ENCODE results near the gene ERBB4.

ERBB4 gene

DNA sequence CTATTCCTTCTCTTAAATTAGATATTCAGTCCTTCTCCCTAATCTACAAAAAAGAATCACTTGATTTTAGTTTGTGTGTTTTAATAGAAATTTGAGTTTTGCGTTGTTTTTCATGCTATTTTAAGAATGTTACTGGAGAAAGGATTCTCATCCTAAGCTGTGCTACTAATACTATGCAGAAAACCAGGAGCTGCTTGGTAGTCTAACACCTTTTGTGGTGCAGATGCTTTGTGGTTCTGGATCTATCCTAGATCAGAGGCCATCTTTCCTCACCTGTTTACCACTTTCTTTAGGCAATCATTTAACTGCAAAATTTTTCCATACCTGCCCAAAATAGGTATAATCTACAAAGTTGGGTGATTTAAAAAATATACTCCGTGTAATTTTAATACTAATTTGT, 1158.6 kb downstream of the ERBB4 start:
- ATAC-seq, result no peak
- TF ChIP-seq ZFP3 (CRISPR knock-in tag; IDR thresholded peaks at IDR 0.05) (no peak), CSRNP3 (CRISPR knock-in tag; IDR thresholded peaks at IDR 0.05) (no peak), ISL1 (CRISPR knock-in tag; IDR thresholded peaks at IDR 0.05) (no peak), CSDC2 (CRISPR knock-in tag; IDR thresholded peaks at IDR 0.05) (no peak)

DNA sequence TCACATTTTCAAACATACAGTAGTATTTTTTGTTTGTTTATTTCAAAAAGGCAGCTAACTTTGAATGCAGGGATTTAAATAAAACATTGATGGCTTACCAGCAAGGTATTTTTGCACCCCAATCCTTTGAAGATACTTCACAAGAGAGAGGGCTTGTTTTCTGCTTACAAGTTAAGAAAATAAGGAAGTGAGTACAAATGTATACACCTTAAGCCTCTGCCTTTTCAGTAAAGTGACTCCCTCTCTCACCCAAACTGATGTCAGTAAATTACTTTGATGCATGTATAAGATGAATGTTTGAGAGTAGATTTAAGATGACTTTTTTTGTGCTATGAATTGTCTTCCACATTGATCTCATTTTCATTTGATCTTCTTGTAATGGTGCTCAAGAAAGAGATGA, 1162.2 kb downstream of the ERBB4 start:
- ATAC-seq, result no peak
- no peak for TF ChIP-seq ZFP30 (CRISPR knock-in tag; IDR thresholded peaks at IDR 0.05)
- TF ChIP-seq, protein P1, sequence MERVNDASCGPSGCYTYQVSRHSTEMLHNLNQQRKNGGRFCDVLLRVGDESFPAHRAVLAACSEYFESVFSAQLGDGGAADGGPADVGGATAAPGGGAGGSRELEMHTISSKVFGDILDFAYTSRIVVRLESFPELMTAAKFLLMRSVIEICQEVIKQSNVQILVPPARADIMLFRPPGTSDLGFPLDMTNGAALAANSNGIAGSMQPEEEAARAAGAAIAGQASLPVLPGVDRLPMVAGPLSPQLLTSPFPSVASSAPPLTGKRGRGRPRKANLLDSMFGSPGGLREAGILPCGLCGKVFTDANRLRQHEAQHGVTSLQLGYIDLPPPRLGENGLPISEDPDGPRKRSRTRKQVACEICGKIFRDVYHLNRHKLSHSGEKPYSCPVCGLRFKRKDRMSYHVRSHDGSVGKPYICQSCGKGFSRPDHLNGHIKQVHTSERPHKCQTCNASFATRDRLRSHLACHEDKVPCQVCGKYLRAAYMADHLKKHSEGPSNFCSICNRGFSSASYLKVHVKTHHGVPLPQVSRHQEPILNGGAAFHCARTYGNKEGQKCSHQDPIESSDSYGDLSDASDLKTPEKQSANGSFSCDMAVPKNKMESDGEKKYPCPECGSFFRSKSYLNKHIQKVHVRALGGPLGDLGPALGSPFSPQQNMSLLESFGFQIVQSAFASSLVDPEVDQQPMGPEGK (CRISPR knock-in tag; IDR thresholded peaks at IDR 0.05; ENCODE audit: borderline replicate concordance), result no peak

DNA sequence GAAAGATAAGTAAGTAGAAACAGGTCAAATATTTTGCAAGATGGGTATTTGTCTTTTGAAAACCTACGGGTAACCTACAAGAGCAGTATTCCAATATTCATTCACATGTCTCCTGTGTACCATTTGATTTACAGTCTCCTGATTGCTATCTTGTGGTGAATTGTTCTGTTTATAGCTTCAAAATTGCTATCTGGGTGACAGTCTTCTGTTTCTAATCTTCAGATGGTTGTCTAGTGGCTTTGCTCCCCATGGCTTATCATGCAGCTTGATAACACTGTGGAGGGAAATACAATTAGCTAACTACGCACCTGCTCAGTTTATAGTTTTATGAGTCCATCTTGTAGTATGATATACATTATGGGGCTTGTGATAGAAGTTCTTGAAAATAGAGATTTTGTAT, 1165.4 kb downstream of the ERBB4 start:
- ATAC-seq, result no peak
- peak; percentile 66; the same call in 1 of the 2 replicates for TF ChIP-seq TCF4 (CRISPR knock-in tag; IDR thresholded peaks at IDR 0.05; ENCODE audit: borderline replicate concordance)
- TF ChIP-seq ZFP30 (CRISPR knock-in tag; IDR thresholded peaks at IDR 0.05), result no peak

DNA sequence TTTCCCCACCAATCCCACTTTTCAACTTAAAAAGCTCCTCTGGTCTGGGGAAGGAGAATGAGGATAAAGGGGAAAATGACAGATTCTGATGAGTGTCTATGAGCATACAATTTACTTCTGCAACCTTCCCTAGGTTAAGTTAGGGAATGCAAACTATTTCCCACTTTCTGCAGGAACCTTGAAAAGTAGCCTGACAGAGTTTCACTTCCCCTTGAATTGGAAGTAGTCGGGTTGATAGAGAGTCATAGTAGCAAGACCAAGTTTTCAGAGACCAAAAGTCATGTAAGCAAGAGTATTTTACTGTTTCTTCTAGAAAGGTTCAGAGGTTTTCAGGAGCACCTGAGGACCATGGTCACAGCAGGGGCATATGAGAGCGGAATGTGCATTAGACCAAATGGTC, 1167.1 kb downstream of the ERBB4 start:
- no peak for TF ChIP-seq ZFP3 (CRISPR knock-in tag; IDR thresholded peaks at IDR 0.05)
- no peak for TF ChIP-seq TOX (CRISPR knock-in tag; IDR thresholded peaks at IDR 0.05; ENCODE audit: borderline replicate concordance)
- TF ChIP-seq ZFP30 (CRISPR knock-in tag; IDR thresholded peaks at IDR 0.05), result no peak
- TF ChIP-seq RARB (CRISPR knock-in tag; IDR thresholded peaks at IDR 0.05), result no peak
- no peak for TF ChIP-seq CSRNP3 (CRISPR knock-in tag; IDR thresholded peaks at IDR 0.05)
- no peak for TF ChIP-seq TCF4 (CRISPR knock-in tag; IDR thresholded peaks at IDR 0.05; ENCODE audit: borderline replicate concordance)
- TF ChIP-seq ESRRG (CRISPR knock-in tag; IDR thresholded peaks at IDR 0.05), result no peak
- no peak for TF ChIP-seq PPARA (CRISPR knock-in tag; IDR thresholded peaks at IDR 0.05; ENCODE audit: borderline replicate concordance)
- no peak for TF ChIP-seq GLIS3 (CRISPR knock-in tag; IDR thresholded peaks at IDR 0.05)
- TF ChIP-seq, protein P2, sequence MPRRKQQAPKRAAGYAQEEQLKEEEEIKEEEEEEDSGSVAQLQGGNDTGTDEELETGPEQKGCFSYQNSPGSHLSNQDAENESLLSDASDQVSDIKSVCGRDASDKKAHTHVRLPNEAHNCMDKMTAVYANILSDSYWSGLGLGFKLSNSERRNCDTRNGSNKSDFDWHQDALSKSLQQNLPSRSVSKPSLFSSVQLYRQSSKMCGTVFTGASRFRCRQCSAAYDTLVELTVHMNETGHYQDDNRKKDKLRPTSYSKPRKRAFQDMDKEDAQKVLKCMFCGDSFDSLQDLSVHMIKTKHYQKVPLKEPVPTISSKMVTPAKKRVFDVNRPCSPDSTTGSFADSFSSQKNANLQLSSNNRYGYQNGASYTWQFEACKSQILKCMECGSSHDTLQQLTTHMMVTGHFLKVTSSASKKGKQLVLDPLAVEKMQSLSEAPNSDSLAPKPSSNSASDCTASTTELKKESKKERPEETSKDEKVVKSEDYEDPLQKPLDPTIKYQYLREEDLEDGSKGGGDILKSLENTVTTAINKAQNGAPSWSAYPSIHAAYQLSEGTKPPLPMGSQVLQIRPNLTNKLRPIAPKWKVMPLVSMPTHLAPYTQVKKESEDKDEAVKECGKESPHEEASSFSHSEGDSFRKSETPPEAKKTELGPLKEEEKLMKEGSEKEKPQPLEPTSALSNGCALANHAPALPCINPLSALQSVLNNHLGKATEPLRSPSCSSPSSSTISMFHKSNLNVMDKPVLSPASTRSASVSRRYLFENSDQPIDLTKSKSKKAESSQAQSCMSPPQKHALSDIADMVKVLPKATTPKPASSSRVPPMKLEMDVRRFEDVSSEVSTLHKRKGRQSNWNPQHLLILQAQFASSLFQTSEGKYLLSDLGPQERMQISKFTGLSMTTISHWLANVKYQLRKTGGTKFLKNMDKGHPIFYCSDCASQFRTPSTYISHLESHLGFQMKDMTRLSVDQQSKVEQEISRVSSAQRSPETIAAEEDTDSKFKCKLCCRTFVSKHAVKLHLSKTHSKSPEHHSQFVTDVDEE (CRISPR knock-in tag; IDR thresholded peaks at IDR 0.05), result no peak
- TF ChIP-seq OSR1 (CRISPR knock-in tag; IDR thresholded peaks at IDR 0.05), result no peak
- TF ChIP-seq ARNTL (CRISPR knock-in tag; IDR thresholded peaks at IDR 0.05; ENCODE audit: borderline replicate concordance, low read depth), result no peak
- TF ChIP-seq, protein P1 (CRISPR knock-in tag; IDR thresholded peaks at IDR 0.05; ENCODE audit: borderline replicate concordance), result no peak
- TF ChIP-seq ZNF8 (CRISPR knock-in tag; IDR thresholded peaks at IDR 0.05), result no peak
- TF ChIP-seq BACH2 (CRISPR knock-in tag; IDR thresholded peaks at IDR 0.05; ENCODE audit: borderline replicate concordance), result no peak
- TF ChIP-seq ISL1 (CRISPR knock-in tag; IDR thresholded peaks at IDR 0.05), result no peak
- no peak for TF ChIP-seq SNAI2 (CRISPR knock-in tag; IDR thresholded peaks at IDR 0.05)
- TF ChIP-seq ZNF70 (CRISPR knock-in tag; IDR thresholded peaks at IDR 0.05), result no peak
- no peak for TF ChIP-seq ZC3H10 (CRISPR knock-in tag; IDR thresholded peaks at IDR 0.05)
- TF ChIP-seq ZNF565 (CRISPR knock-in tag; conservative IDR thresholded peaks at IDR 0.05; ENCODE audit: low read depth), result no peak
- ATAC-seq, result no peak

All from SK-N-SH treated with all-trans-retinoic acid at 6 μM for 48 hours (cell line).